Colonic mucosa (tissue), 4 donors: ENCODE measurements around the gene SEM1. TPM values are rescaled to one million over a fixed set of nuclear protein-coding genes. Genes with fewer than 3 reads are reported as not detected.
"Not testable (repeated sequence)": the region's sequence is repeated elsewhere in the genome, so short reads cannot be mapped to it uniquely, and the experiment has no call there.

Source experiments
- DNase-seq: peaks from one replicate; pipeline ENCODE4 v3.0.0-alpha.2; 2020
- H3K27ac ChIP-seq: fragments of 200-600 bp; one replicate; pipeline ENCODE4 v1.8.0; 2021
- H3K27me3 ChIP-seq: fragments of 200-600 bp; one replicate; pipeline ENCODE4 v1.8.0; 2021
- H3K36me3 ChIP-seq: fragments of 200-600 bp; one replicate; pipeline ENCODE4 v1.8.0; 2021
- H3K4me1 ChIP-seq: fragments of 200-600 bp; one replicate; pipeline ENCODE4 v1.8.0; 2021; ENCODE audit warnings: mild to moderate bottlenecking
- H3K4me3 ChIP-seq: fragments of 200-600 bp; one replicate; pipeline ENCODE4 v1.8.0; 2021
- H3K9ac ChIP-seq, 2 donors: one replicate each; pipeline ENCODE4 v1.7.0; 2013; ENCODE audit warnings: control low read depth in 2 of 2, low read depth in 2 of 2, low read length in 2 of 2
- H3K9me3 ChIP-seq: fragments of 200-600 bp; one replicate; pipeline ENCODE4 v1.8.0; 2021
- CTCF ChIP-seq: fragments of 200-600 bp; IDR thresholded peaks from one replicate; pipeline ENCODE4 v1.8.0; 2022; ENCODE audit warnings: antibody characterized with exemption, mild to moderate bottlenecking
- intact Hi-C: fragments of 100-400 bp; cut with DNase I; formaldehyde crosslinking; loops from one replicate; pipeline ENCODE4 v1.14.1; 2022
- total RNA-seq, 2 donors: library from RNA; stranded (reverse); fragmentation: NEBNext Ultra II Directional in 1 of 2; extraction: Animal tissue kit (Norgen Biotek cat#: 25700) in 1 of 2; gene quantifications; one replicate each; pipeline ENCODE4 v1.2.1, GENCODE V29; 2021
- donor health status: healthy.
- donor health status: DM: no; HTN: no; CAD: no.
- donor health status: DM: no; HTN: no; CAD: no.

Gene SEM1
- total RNA-seq, 2 donors from 2014 or later, result 46.3 to 53.5 TPM

DNA sequence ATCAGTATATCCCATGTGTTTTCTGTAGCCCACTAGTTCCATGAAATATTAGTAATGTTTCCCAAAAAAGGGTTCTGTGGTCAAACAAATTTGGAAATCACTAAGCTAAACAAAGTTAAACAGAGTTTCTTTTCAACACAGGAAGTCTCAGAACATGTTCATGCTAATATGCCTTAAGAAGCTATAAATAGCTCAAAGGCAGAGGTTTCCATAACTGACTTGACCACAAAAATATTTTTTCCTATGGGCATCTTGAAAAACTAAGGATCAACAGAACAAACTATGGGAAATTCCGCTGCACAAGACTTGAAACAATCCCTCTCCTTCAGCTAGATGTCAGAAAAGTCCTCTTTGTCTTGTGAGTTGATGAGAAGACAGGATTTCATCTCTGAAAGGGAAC is 59.7 kb downstream of the SEM1 start:
- no peaks in the 10 kb centered on the region for H3K36me3 ChIP-seq

GRCh38 chr7:96648784-96649183 is 60.9 kb downstream of the SEM1 start:
- no peaks in the 10 kb centered on the region for H3K4me1 ChIP-seq

More for the DNA sequence above, 59.7 kb downstream of the SEM1 start:
- H3K4me3 ChIP-seq, result no peak overlapping the region
- no peak overlapping the region for H3K27ac ChIP-seq
- H3K27me3 ChIP-seq, result no peaks in the 10 kb centered on the region
- H3K9ac ChIP-seq, result no peak overlapping the region
- no peak for DNase-seq
- no peak for TF ChIP-seq CTCF
- H3K9me3 ChIP-seq, result no peaks in the 10 kb centered on the region
- intact Hi-C loops, result no loop called here
- H3K4me1 ChIP-seq, result no peaks in the 10 kb centered on the region

GRCh38 chr7:96647733-96648132 is 61.9 kb downstream of the SEM1 start:
- intact Hi-C loops, result no loop called here
- TF ChIP-seq CTCF, result no peak
- Histone ChIP-seq H3K9ac (no peak overlapping the region), H3K4me1 (no peaks in the 10 kb centered on the region), H3K4me3 (no peak overlapping the region), H3K9me3 (no peaks in the 10 kb centered on the region), H3K27me3 (no peaks in the 10 kb centered on the region), H3K27ac (no peak overlapping the region), H3K36me3 (no peaks in the 10 kb centered on the region)
- no peak for DNase-seq

More at GRCh38 chr7:96648784-96649183, 60.9 kb downstream of the SEM1 start:
- H3K4me3 ChIP-seq, result no peak overlapping the region
- H3K36me3 ChIP-seq, result no peaks in the 10 kb centered on the region
- H3K27me3 ChIP-seq, result no peaks in the 10 kb centered on the region
- no peak overlapping the region for H3K9ac ChIP-seq
- H3K9me3 ChIP-seq, result no peaks in the 10 kb centered on the region
- intact Hi-C loops, result no loop called here
- no peak overlapping the region for H3K27ac ChIP-seq
- TF ChIP-seq CTCF, result no peak
- DNase-seq, result no peak

GRCh38 chr7:96645084-96645483 is 64.6 kb downstream of the SEM1 start:
- Histone ChIP-seq H3K4me3 (no peak overlapping the region), H3K4me1 (no peaks in the 10 kb centered on the region), H3K36me3 (no peaks in the 10 kb centered on the region), H3K9me3 (no peaks in the 10 kb centered on the region), H3K27me3 (no peaks in the 10 kb centered on the region), H3K9ac (no peak overlapping the region), H3K27ac (no peak overlapping the region)
- no peak for TF ChIP-seq CTCF
- intact Hi-C loops, result no loop called here
- no peak for DNase-seq

DNA sequence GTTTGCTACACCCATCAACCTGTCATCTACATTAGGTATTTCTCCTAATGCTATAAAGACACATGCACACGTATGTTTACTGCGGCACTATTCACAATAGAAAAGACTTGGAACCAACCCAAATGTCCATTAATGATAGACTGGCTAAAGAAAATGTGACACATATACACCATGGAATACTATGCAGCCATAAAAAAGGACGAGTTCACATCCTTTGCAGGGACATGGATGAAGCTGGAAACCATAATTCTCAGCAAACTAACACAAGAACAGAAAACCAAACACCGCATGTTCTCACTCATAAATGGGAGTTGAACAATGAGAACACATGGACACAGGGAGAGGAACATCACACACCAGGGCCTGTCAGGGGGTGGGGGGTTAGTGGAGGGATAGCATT is 66.2 kb downstream of the SEM1 start:
- H3K9me3 ChIP-seq, H3K9ac ChIP-seq, H3K36me3 ChIP-seq, H3K27me3 ChIP-seq, DNase-seq, intact Hi-C loops, H3K27ac ChIP-seq, H3K4me3 ChIP-seq, H3K4me1 ChIP-seq: not testable (repeated sequence)

DNA sequence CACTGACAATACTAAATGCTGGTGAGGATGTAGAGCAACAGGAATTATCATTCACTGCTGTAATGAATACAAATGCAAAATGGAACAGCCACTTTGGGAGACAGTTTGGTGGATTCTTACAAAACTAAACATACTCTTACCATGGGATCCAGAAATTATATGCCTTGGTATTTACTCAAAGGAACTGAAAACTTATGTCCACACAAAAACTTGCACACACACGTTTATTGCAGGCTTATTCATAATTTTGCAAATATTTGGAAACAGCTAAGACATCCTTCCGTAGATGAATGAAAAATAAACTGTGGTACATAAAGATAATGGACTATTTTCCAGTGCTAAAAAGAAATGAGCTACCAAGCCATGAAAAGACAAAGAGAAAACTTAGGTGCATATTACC is 69.6 kb downstream of the SEM1 start:
- no peaks in the 10 kb centered on the region for H3K4me1 ChIP-seq
- no peaks in the 10 kb centered on the region for H3K9me3 ChIP-seq
- H3K27me3 ChIP-seq, result no peaks in the 10 kb centered on the region
- DNase-seq, result no peak
- H3K36me3 ChIP-seq, result no peaks in the 10 kb centered on the region
- no peak overlapping the region for H3K27ac ChIP-seq
- H3K9ac ChIP-seq, result no peak overlapping the region
- no peak for TF ChIP-seq CTCF
- intact Hi-C loops, result no loop called here
- H3K4me3 ChIP-seq, result no peak overlapping the region
